ENCODE data around the gene EXD2. TPM values are rescaled to one million over a fixed set of nuclear protein-coding genes. Genes with fewer than 3 reads are reported as not detected.
A peak's percentile ranks its signal among the peaks of the same experiment; 100 is the strongest.

The EXD2 gene
- polyA plus RNA-seq, 2 donors: 10.9 to 12.1 TPM

GRCh38 chr14:69226178-69226577 lies 34.9 kb downstream of the EXD2 start:
- Histone ChIP-seq H3K4me3 (ENCODE audit: low read depth in 1 of 2, low read length in 2 of 2) (no peak overlapping the region), H3K27me3 (ENCODE audit: control insufficient read depth in 1 of 2, insufficient read depth in 2 of 2, low read length in 2 of 2) (no peaks in the 10 kb centered on the region), H3K27ac (ENCODE audit: low read depth in 2 of 2, low read length in 1 of 2) (peak overlapping the region in 1 of 2 donors; percentile 42), H3K36me3 (ENCODE audit: control insufficient read depth in 2 of 2, insufficient read depth in 2 of 2, low read length in 1 of 2) (peaks cover 0 to 6% of the 10 kb centered on the region in 2 donors), H3K9me3 (ENCODE audit: control insufficient read depth in 2 of 2, insufficient read depth in 1 of 2, low read depth in 1 of 2, low read length in 1 of 2) (no peaks in the 10 kb centered on the region), H3K4me1 (ENCODE audit: control insufficient read depth in 2 of 2, insufficient read depth in 2 of 2, low read length in 1 of 2) (no peaks in the 10 kb centered on the region)
- 63 to 65% methylated on average over 9 of the region's 9 CpGs for WGBS, 2 donors

GRCh38 chr14:69226736-69227135 lies 35.4 kb downstream of the EXD2 start:
- peaks cover 0 to 6% of the 10 kb centered on the region in 2 donors for H3K36me3 ChIP-seq (ENCODE audit: control insufficient read depth in 2 of 2, insufficient read depth in 2 of 2, low read length in 1 of 2)
- no peak overlapping the region for H3K27ac ChIP-seq (ENCODE audit: low read depth in 2 of 2, low read length in 1 of 2)
- no peaks in the 10 kb centered on the region for H3K27me3 ChIP-seq (ENCODE audit: control insufficient read depth in 1 of 2, insufficient read depth in 2 of 2, low read length in 2 of 2)
- no peaks in the 10 kb centered on the region for H3K4me1 ChIP-seq (ENCODE audit: control insufficient read depth in 2 of 2, insufficient read depth in 2 of 2, low read length in 1 of 2)
- H3K4me3 ChIP-seq (ENCODE audit: low read depth in 1 of 2, low read length in 2 of 2): no peak overlapping the region
- 88 to 94% methylated on average over 2 of the region's 2 CpGs for WGBS, 2 donors
- no peaks in the 10 kb centered on the region for H3K9me3 ChIP-seq (ENCODE audit: control insufficient read depth in 2 of 2, insufficient read depth in 1 of 2, low read depth in 1 of 2, low read length in 1 of 2)

GRCh38 chr14:69231486-69231885 lies 40.2 kb downstream of the EXD2 start:
- H3K4me1 ChIP-seq (ENCODE audit: control insufficient read depth in 2 of 2, insufficient read depth in 2 of 2, low read length in 1 of 2): no peaks in the 10 kb centered on the region
- peaks cover 0 to 14% of the 10 kb centered on the region in 2 donors for H3K36me3 ChIP-seq (ENCODE audit: control insufficient read depth in 2 of 2, insufficient read depth in 2 of 2, low read length in 1 of 2)
- WGBS, 2 donors: 52 to 66% methylated on average over 2 of the region's 2 CpGs
- H3K27ac ChIP-seq (ENCODE audit: low read depth in 2 of 2, low read length in 1 of 2): no peak overlapping the region
- H3K27me3 ChIP-seq (ENCODE audit: control insufficient read depth in 1 of 2, insufficient read depth in 2 of 2, low read length in 2 of 2): no peaks in the 10 kb centered on the region
- no peak overlapping the region for H3K4me3 ChIP-seq (ENCODE audit: low read depth in 1 of 2, low read length in 2 of 2)
- H3K9me3 ChIP-seq (ENCODE audit: control insufficient read depth in 2 of 2, insufficient read depth in 1 of 2, low read depth in 1 of 2, low read length in 1 of 2): no peaks in the 10 kb centered on the region

- Histone ChIP-seq H3K27me3 (ENCODE audit: control insufficient read depth in 1 of 2, insufficient read depth in 2 of 2, low read length in 2 of 2) (no peaks in the 10 kb centered on the region), H3K9me3 (ENCODE audit: control insufficient read depth in 2 of 2, insufficient read depth in 1 of 2, low read depth in 1 of 2, low read length in 1 of 2) (no peaks in the 10 kb centered on the region), H3K27ac (ENCODE audit: low read depth in 2 of 2, low read length in 1 of 2) (no peak overlapping the region), H3K4me1 (ENCODE audit: control insufficient read depth in 2 of 2, insufficient read depth in 2 of 2, low read length in 1 of 2) (no peaks in the 10 kb centered on the region), H3K36me3 (ENCODE audit: control insufficient read depth in 2 of 2, insufficient read depth in 2 of 2, low read length in 1 of 2) (peaks cover 6 to 22% of the 10 kb centered on the region in 2 donors), H3K4me3 (ENCODE audit: low read depth in 1 of 2, low read length in 2 of 2) (no peak overlapping the region)
- 88 to 90% methylated on average over 3 of the region's 3 CpGs for WGBS, 2 donors
These were observed 41.1 kb downstream of the EXD2 start for GRCh38 chr14:69232388-69232787.

- no peaks in the 10 kb centered on the region for H3K4me1 ChIP-seq (ENCODE audit: control insufficient read depth in 2 of 2, insufficient read depth in 2 of 2, low read length in 1 of 2)
- no peak overlapping the region for H3K4me3 ChIP-seq (ENCODE audit: low read depth in 1 of 2, low read length in 2 of 2)
- peaks cover 6 to 36% of the 10 kb centered on the region in 2 donors for H3K36me3 ChIP-seq (ENCODE audit: control insufficient read depth in 2 of 2, insufficient read depth in 2 of 2, low read length in 1 of 2)
- H3K9me3 ChIP-seq (ENCODE audit: control insufficient read depth in 2 of 2, insufficient read depth in 1 of 2, low read depth in 1 of 2, low read length in 1 of 2): no peaks in the 10 kb centered on the region
- H3K27me3 ChIP-seq (ENCODE audit: control insufficient read depth in 1 of 2, insufficient read depth in 2 of 2, low read length in 2 of 2): no peaks in the 10 kb centered on the region
- no peak overlapping the region for H3K27ac ChIP-seq (ENCODE audit: low read depth in 2 of 2, low read length in 1 of 2)
These were observed 42.8 kb downstream of the EXD2 start for GRCh38 chr14:69234106-69234505.

GRCh38 chr14:69235708-69236107 lies 44.4 kb downstream of the EXD2 start:
- H3K27me3 ChIP-seq (ENCODE audit: control insufficient read depth in 1 of 2, insufficient read depth in 2 of 2, low read length in 2 of 2): no peaks in the 10 kb centered on the region
- no peak overlapping the region for H3K4me3 ChIP-seq (ENCODE audit: low read depth in 1 of 2, low read length in 2 of 2)
- peaks cover 6 to 41% of the 10 kb centered on the region in 2 donors for H3K36me3 ChIP-seq (ENCODE audit: control insufficient read depth in 2 of 2, insufficient read depth in 2 of 2, low read length in 1 of 2)
- 95 to 96% methylated on average over 1 of the region's 1 CpG for WGBS, 2 donors
- no peak overlapping the region for H3K27ac ChIP-seq (ENCODE audit: low read depth in 2 of 2, low read length in 1 of 2)
- no peaks in the 10 kb centered on the region for H3K9me3 ChIP-seq (ENCODE audit: control insufficient read depth in 2 of 2, insufficient read depth in 1 of 2, low read depth in 1 of 2, low read length in 1 of 2)
- H3K4me1 ChIP-seq (ENCODE audit: control insufficient read depth in 2 of 2, insufficient read depth in 2 of 2, low read length in 1 of 2): no peaks in the 10 kb centered on the region

GRCh38 chr14:69237142-69237541 lies 45.8 kb downstream of the EXD2 start:
- H3K36me3 ChIP-seq (ENCODE audit: control insufficient read depth in 2 of 2, insufficient read depth in 2 of 2, low read length in 1 of 2): peaks cover 10 to 43% of the 10 kb centered on the region in 2 donors
- 95 to 100% methylated on average over 1 of the region's 1 CpG for WGBS, 2 donors

GRCh38 chr14:69237584-69237983 lies 46.3 kb downstream of the EXD2 start:
- Histone ChIP-seq H3K27me3 (ENCODE audit: control insufficient read depth in 1 of 2, insufficient read depth in 2 of 2, low read length in 2 of 2) (no peaks in the 10 kb centered on the region), H3K27ac (ENCODE audit: low read depth in 2 of 2, low read length in 1 of 2) (no peak overlapping the region), H3K4me1 (ENCODE audit: control insufficient read depth in 2 of 2, insufficient read depth in 2 of 2, low read length in 1 of 2) (no peaks in the 10 kb centered on the region), H3K9me3 (ENCODE audit: control insufficient read depth in 2 of 2, insufficient read depth in 1 of 2, low read depth in 1 of 2, low read length in 1 of 2) (no peaks in the 10 kb centered on the region), H3K4me3 (ENCODE audit: low read depth in 1 of 2, low read length in 2 of 2) (no peak overlapping the region), H3K36me3 (ENCODE audit: control insufficient read depth in 2 of 2, insufficient read depth in 2 of 2, low read length in 1 of 2) (peaks cover 10 to 44% of the 10 kb centered on the region in 2 donors)
- 90 to 93% methylated on average over 12 of the region's 12 CpGs for WGBS, 2 donors

More at GRCh38 chr14:69237142-69237541, 45.8 kb downstream of the EXD2 start:
- Histone ChIP-seq H3K27me3 (ENCODE audit: control insufficient read depth in 1 of 2, insufficient read depth in 2 of 2, low read length in 2 of 2) (no peaks in the 10 kb centered on the region), H3K4me1 (ENCODE audit: control insufficient read depth in 2 of 2, insufficient read depth in 2 of 2, low read length in 1 of 2) (no peaks in the 10 kb centered on the region), H3K9me3 (ENCODE audit: control insufficient read depth in 2 of 2, insufficient read depth in 1 of 2, low read depth in 1 of 2, low read length in 1 of 2) (no peaks in the 10 kb centered on the region), H3K4me3 (ENCODE audit: low read depth in 1 of 2, low read length in 2 of 2) (no peak overlapping the region), H3K27ac (ENCODE audit: low read depth in 2 of 2, low read length in 1 of 2) (no peak overlapping the region)

- H3K27me3 ChIP-seq (ENCODE audit: control insufficient read depth in 1 of 2, insufficient read depth in 2 of 2, low read length in 2 of 2): no peaks in the 10 kb centered on the region
- no peak overlapping the region for H3K27ac ChIP-seq (ENCODE audit: low read depth in 2 of 2, low read length in 1 of 2)
- WGBS, 2 donors: 85 to 90% methylated on average over 4 of the region's 4 CpGs
- no peaks in the 10 kb centered on the region for H3K4me1 ChIP-seq (ENCODE audit: control insufficient read depth in 2 of 2, insufficient read depth in 2 of 2, low read length in 1 of 2)
- no peak overlapping the region for H3K4me3 ChIP-seq (ENCODE audit: low read depth in 1 of 2, low read length in 2 of 2)
- H3K36me3 ChIP-seq (ENCODE audit: control insufficient read depth in 2 of 2, insufficient read depth in 2 of 2, low read length in 1 of 2): peaks cover 10 to 44% of the 10 kb centered on the region in 2 donors
- no peaks in the 10 kb centered on the region for H3K9me3 ChIP-seq (ENCODE audit: control insufficient read depth in 2 of 2, insufficient read depth in 1 of 2, low read depth in 1 of 2, low read length in 1 of 2)
These were observed 47.6 kb downstream of the EXD2 start for GRCh38 chr14:69238883-69239282.

GRCh38 chr14:69240527-69241173 lies 49.4 kb downstream of the EXD2 start:
- Histone ChIP-seq H3K9me3 (ENCODE audit: control insufficient read depth in 2 of 2, insufficient read depth in 1 of 2, low read depth in 1 of 2, low read length in 1 of 2) (no peaks in the 10 kb centered on the region), H3K27ac (ENCODE audit: low read depth in 2 of 2, low read length in 1 of 2) (no peak overlapping the region), H3K27me3 (ENCODE audit: control insufficient read depth in 1 of 2, insufficient read depth in 2 of 2, low read length in 2 of 2) (no peaks in the 10 kb centered on the region), H3K36me3 (ENCODE audit: control insufficient read depth in 2 of 2, insufficient read depth in 2 of 2, low read length in 1 of 2) (peaks cover 10 to 44% of the 10 kb centered on the region in 2 donors), H3K4me3 (ENCODE audit: low read depth in 1 of 2, low read length in 2 of 2) (no peak overlapping the region), H3K4me1 (ENCODE audit: control insufficient read depth in 2 of 2, insufficient read depth in 2 of 2, low read length in 1 of 2) (no peaks in the 10 kb centered on the region)
- WGBS, 2 donors: 87% methylated on average over 13 of the region's 13 CpGs
